HG02759 (cell line): ENCODE data around the gene TBC1D25.

Experiments
- ATAC-seq: cut with Tn5 transposase; IDR thresholded peaks from one replicate; pipeline ENCODE4 v1.9.1; 2021; ENCODE audit warnings: mild to moderate bottlenecking, moderate library complexity; ENCODE audit not compliant: unreplicated experiment

TBC1D25 gene, protein sequence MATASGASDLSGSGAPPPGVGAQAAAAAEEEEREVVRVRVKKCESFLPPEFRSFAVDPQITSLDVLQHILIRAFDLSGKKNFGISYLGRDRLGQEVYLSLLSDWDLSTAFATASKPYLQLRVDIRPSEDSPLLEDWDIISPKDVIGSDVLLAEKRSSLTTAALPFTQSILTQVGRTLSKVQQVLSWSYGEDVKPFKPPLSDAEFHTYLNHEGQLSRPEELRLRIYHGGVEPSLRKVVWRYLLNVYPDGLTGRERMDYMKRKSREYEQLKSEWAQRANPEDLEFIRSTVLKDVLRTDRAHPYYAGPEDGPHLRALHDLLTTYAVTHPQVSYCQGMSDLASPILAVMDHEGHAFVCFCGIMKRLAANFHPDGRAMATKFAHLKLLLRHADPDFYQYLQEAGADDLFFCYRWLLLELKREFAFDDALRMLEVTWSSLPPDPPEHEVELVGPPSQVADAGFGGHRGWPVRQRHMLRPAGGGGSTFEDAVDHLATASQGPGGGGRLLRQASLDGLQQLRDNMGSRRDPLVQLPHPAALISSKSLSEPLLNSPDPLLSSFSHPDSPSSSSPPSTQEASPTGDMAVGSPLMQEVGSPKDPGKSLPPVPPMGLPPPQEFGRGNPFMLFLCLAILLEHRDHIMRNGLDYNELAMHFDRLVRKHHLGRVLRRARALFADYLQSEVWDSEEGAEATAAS

DNA sequence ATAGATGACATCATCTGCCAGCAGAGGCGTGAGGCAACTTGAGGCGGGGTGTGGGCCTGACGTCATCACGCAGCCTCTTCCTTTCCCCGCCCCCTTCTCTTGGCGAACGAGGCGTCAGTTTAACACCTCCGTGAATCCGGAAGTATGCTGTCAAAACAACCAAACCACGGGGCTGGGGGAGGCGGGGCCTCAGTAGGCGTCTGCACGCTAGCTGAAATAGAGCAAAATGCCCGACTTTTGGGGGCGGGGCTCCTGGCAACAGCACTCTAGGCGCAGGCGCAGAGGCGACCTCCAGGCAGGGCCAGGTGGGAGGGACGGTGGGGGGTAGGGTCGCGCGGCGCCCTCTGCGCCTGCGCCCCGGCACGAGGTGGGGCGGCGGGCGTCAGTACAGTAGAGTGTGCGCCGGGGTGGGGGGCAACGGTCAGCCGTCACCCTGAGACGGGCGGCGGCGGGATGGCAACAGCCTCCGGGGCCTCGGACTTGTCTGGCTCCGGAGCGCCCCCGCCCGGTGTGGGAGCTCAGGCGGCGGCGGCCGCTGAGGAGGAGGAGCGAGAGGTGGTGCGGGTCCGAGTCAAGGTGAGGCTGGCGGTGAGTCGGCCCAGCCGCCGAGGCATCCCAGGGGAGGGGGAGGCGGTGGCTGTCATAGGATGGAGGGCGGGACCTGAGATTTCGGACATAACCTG, at the start of gene TBC1D25:
Gene TBC1D25 (plus strand): TSS at position 370 of the 683 bp plus-strand sequence. CDS start 84 bp downstream, at position 454.
- ATAC-seq = peak; percentile 83

DNA sequence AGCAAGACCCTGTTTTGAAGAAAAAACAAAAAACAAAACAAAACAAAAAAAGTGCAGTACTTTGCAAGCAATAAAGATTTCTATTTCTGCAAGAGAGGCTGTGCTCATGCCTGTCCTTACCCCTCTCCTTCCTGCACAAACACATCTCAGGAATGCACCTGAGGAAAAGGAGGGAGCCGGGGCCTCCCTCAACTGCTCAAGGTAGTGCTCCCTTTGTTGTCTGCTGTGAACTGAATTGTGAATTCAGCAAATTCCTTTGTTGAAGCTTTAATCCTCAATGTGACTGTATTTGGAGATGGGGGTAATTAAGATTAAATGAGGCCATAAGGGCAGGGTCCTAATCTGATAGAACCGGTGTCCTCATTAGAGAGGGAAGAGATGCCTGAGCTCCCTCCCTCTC, 49.6 kb upstream of the TBC1D25 start:
- no peak for ATAC-seq

DNA sequence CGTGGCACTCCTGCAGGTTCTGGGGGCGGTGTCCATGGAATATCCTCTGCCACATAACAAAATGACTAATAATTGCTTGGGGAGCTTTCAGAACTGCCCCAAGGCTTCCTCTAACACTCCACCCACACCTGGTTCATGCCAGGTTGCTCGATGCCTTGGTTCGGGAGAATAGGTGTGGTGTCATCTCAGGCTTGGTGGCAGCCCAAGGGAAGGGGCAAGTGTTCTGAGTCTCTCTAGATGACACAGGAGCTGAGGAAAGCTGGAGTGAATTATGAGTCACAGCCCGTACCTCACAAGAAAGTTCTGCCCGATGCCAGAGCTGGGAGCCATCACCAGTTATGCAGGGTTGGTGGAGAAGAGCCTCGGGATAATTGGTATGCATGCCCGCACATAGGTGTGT, 48.9 kb upstream of the TBC1D25 start:
- ATAC-seq = no peak

DNA sequence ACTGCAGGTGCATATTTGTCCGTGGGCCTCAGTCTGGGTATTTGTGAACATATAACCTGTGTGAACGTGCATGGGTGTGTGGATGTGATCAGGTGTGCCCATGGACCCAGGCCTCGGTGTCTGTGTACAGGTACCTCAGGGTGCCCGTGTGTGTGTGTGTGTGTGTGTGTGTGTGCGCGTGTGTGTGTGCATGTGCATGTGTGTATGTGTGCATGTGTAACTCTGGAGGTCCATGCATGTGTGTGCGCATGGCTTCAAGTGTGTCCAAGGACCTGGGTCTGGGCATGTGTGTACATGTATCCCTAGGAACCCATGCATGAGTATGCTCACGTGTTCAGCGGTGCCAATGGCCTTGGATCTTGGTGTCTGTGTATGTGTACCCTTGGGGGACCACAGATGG, 47.7 kb upstream of the TBC1D25 start:
- ATAC-seq = no peak

DNA sequence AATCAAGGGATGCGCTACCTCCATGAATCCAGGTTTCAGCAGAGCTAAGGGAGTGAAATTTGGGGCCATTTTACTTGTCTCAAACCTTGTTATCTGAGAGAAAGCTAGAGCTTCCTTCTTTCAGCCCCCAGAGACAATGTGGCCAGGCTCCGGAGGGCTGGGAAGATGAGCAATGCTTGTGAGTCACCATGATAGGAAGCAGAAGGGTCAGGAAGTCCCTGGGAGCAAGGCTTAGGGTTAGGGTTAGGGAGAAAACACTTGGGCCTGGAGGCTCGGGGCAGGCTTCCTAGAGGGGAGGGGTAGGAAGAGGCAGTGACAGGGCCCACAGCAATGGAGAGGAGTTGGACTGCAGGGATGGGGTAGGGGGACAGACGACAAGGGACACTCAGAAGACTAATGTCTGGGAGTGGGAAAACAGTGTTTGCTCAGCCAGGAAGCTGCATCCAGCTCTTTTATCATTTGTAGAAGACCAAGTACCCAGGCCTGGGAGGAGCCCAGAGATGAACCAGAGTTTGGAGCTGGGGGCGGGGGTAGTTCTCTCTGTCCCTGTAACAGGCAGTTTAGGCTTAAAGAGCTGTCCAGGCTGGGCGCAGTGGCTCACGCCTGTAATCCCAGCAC, 47.1 kb upstream of the TBC1D25 start:
- no peak for ATAC-seq

DNA sequence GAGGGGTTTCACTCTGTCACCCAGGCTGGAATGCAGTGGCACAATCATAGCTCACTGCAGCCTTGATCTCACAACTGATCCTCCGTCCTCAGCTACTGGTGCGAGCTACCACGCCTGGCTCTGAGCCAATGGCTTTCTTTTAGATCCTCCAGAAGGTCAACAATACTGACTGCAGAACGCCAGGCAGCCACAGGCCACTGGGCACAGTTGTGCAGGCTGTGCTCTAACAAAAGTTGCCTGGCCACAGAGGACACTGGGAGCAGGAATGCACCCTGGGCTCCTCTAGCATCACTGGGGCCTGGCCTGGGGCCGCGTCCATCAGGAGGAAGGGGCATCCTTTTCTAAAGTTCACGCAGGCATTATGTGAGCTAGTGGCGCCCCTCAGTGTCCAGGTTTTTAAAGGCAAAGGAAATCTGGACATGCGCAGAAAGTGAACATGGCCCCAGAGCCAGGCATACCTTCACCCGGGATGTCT, 45.6 kb upstream of the TBC1D25 start:
- no peak for ATAC-seq

DNA sequence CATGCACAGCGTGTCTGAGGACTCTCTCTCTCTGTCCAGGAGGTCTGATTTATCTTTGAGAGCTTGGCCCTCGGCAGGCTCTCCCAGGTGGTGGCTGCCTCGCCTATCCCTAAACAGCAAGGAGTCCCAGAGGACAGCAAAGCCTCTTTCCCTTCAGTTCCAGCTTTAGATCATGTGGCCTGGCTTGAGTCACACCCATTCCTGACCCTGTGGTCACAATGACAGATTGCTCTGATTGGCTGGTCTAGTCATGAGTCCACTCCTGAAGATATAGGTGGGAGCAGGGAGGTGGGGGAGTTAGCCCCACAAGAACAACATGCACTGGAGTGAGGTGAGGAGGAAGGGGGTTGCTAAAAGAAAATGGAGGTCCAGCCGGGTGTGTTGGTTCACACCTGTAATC, 42.9 kb upstream of the TBC1D25 start:
- ATAC-seq = no peak

DNA sequence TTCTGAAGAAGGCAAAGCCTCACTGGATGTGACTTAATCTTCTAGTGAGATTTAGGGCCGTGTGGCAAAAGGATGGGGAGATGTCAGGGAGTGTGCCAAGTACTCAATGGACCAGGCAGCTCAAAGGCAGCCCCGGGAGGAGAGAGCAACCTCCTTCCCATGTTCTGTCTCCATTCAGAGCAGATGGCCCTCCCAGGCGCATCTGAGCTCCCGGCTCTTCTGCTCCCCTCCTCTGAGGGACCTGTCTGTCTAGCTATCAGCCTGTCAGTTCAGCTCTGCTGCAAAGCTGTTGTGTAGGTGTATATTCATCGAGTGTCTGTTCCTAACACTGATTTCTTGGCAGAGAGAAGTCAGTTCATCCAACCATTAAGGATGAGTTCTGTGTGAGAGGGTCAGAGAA, 41.6 kb upstream of the TBC1D25 start:
- ATAC-seq = no peak

DNA sequence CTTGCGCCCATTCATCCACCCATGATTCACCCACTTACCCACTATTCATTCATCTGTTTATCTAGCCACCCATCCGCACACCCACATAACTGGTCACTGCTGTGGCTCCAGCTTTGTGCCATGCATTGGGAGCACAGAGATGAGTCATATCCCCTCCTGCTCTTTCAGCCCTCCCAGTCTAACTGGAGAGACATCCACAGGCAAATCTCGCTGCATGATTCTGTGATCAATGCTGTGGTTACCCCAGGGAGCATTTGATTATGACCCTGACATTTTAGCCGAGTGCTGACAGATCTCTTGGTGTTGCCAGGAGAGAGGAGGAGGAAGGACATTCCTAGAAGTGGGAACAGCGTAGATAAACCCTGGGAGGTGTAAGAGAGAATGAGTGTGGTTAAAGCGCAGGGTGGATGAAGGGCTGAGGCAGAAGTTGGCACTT, 41.1 kb upstream of the TBC1D25 start:
- ATAC-seq = no peak

DNA sequence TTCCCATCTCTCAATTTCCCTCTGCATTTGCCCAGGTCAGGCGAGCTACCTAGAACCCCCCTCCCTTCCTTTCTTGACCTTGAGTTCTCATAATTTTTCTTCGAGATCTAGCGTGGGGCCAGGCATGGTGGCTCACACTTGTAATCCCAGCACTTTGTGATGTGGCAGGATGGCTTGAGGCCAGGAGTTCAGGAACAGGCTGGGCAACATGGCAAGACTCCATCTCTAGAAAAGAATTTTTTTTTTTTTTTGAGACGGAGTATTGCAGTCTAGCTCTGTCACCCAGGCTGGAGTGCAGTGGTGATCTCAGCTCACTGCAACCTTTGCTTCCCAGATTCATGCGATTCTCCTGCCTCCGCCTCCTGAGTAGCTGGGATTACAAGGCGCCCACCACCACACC, 35.3 kb upstream of the TBC1D25 start:
- no peak for ATAC-seq

DNA sequence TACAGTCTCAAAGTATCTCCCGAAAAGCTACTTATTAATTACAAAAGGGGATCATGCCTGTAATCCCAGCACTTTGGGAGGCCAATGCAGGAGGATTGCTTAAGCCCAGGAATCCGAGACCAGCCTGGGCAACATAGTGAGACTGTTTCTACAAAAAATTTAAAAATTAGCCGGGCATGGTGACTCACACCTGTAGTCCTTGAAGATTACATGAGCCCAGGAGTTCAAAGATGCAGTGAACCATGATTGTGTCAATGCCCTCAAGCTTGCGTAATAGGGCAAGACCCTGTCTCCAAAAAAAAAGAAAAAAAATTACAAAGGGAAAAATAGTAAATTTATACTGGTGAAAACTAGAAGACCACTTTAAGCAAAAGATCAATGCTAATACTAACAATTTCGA, 34.0 kb upstream of the TBC1D25 start:
- ATAC-seq = no peak

DNA sequence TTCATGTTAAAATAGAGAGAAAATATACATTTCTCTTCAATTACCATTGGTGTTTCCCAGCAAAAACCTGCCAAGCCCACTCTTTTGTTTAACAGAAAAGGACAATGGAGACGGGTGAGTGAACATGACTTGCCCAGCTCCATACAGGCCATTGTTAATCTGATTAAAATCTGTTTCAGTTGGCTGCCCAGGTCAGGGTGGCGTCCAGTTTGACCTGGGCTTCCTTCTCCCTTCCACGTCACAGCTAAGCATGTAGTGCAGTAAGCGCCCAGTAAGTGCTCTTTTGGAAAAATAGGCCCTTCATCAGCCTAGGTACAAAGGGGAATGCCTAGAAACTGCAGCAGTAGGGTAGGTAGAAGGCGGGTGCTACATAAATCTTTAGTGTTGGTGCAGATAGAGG, 32.3 kb upstream of the TBC1D25 start:
- ATAC-seq = no peak

DNA sequence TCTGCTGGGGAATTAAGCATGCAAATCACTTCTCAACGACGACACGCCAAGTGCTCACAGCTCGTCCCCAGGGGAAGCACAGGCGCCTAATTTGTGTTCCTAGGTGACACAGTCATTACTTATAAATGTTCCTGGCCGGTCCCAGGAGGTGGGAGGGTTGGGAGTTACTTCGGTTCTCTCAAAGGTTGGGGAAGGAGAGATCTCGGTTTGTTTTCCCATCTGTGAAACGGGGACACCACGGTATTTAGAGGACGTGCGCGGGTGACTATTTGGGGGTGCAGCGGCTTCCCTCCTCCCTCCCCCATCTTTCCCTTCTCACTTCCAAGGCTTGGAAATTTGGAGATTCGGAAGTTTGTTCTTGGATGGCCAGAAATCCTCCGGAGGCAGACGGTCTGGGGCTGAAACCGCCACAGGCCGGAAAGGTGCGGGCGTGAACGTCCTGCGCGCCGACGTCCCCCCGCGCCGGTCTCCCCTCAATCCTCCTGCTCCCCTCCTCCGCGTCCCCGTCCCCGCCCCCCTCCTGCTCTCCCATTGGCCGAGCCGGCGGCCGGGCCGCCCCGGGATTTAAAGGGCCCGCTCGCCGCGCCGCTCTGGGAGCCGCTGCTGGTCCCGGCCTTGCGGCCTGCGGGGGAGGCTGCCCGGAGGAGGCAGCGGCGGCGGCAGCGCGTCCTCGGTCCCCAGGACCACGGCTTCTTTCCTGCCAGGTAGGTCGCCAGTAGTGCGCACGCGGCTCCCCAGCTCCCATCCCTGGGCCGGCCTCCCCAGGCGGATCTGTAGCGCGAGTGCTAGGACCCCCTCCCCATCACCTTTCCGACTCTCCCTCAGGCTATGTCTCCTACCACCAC, 30.9 kb upstream of the TBC1D25 start, which contains the start of gene PORCN:
Gene PORCN (plus strand): TSS at position 593 of the 845 bp plus-strand sequence. CDS start 829 bp downstream, outside the sequence.
- peak; percentile 88 for ATAC-seq

DNA sequence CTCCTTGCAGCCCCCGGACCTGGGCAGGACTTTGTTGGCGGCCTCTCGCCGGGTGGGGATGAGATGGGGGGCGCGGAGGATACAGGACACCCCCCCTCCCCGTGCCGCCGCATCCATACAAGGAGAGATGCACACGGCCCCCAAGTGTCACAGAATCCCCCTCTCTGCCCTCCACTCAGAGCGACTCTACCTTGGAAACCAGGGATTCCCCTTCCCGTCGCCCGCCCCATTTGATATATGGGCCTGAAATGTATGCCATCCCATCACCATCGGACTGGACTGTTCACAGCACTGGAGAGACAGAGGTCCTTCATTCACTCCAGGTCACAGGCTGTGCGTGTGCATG, 30.3 kb upstream of the TBC1D25 start:
- peak; percentile 10 for ATAC-seq

DNA sequence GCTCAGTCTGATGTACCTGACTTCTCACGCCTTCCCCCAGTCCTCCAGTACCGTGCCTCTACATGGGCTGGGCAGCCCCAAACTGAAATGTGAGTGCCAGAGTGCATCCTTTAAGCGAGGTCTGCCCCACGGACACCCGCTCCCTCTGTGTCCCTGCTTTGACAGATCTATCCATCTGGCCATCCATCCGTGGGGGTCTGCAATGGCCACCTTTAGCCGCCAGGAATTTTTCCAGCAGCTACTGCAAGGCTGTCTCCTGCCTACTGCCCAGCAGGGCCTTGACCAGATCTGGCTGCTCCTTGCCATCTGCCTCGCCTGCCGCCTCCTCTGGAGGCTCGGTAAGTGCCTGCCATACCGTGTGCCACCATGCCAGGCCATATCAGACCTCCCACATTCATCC, 29.9 kb upstream of the TBC1D25 start:
- ATAC-seq = no peak

DNA sequence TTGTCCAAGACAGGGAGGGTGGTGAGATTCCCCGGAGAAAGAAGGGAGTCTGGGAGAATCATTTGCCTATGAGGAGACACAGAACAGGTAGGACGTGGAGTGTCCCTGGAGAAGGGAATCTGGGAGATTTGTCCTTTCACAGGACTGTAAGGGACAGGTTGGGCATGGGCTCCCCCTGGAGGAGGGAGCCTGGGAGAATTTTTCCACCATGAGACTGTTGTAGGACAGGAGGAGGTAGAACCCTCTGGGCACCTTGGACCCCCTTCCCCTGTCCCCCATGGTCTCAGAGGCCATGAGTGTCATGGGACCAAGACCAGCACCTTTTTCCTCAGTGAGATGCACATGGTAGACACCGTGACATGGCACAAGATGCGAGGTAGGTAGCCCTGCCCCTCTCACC, 28.0 kb upstream of the TBC1D25 start:
- ATAC-seq = no peak

DNA sequence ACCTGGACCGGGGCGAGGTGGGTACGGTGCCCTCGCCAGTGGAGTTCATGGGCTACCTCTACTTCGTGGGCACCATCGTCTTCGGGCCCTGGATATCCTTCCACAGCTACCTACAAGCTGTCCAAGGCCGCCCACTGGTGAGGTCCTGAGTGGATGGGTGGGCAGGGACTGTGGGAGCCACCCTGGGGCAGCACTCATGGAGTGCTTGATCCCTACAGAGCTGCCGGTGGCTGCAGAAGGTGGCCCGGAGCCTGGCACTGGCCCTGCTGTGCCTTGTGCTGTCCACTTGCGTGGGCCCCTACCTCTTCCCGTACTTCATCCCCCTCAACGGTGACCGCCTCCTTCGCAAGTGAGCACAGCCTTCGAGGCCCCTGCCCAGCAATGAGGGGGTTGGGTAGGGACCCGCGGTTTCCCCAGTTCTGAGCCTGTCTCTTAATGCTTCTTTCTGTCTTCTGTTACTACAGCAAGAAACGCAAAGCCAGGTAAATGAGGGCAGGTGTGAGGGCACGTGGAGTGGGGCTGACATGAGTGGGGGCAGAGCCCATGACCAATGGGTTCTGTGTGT, 27.1 kb upstream of the TBC1D25 start:
- no peak for ATAC-seq

DNA sequence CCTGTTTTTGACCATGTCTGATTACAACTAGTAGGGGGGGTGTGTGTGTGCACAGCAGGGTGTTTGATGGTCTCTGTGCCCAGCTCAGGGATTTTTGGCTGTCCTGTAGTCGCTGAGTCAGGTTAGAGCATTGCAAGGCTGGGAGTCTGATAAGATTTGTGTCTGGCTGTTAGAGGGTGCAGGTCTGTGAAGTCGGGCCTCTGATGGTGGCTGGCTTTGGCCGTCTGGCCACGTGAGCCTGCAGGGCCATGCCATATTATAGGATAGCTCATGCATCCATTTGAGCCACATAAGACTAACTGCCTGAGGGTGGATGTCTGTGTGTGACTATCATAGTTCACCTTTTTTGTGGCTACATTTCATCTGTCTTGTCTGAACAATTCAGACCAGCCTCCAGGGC, 25.8 kb upstream of the TBC1D25 start:
- ATAC-seq = no peak

DNA sequence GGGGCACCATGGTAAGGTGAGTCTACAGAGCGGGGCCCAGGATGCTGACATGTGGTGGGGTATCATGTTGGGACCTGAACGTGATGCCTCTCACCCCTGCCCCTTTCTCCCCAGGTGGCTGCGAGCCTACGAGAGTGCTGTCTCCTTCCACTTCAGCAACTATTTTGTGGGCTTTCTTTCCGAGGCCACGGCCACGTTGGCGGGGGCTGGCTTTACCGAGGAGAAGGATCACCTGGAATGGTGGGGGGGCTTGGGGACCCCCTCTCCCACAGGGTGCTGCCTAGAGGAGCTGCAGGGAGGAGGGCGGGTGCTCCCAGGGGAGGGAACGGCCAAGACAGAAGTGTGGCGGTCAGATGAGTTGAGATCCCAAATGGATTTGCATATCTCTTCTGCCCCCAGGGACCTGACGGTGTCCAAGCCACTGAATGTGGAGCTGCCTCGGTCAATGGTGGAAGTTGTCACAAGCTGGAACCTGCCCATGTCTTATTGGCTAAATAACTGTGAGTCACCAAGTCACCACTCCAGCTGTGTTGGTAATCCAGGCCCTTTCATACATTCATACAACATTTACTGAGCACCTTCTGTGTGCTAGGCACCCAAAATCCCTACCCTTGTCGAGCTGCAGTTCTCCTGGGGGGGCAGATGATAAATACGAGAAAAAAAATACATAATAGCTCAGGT, 25.2 kb upstream of the TBC1D25 start:
- ATAC-seq = no peak
